HepG2 (cell line): ENCODE data around the gene MCM10. TPM values are rescaled to one million over a fixed set of nuclear protein-coding genes. Genes with fewer than 3 reads are reported as not detected.

ENCODE experiments used
- AKAP8 ChIP-seq: sonication (generic); formaldehyde crosslinking; IDR thresholded peaks from 2 replicates; pipeline ENCODE4 v1.5.1; 2020; ENCODE audit warnings: mild to moderate bottlenecking, missing genetic modification reagents
- FIP1L1 ChIP-seq: fragments of 200-400 bp; formaldehyde crosslinking; IDR thresholded peaks from 2 replicates; pipeline ENCODE4 v1.6.1; 2018; ENCODE audit warnings: low read depth, mild to moderate bottlenecking, low read length, moderate library complexity, borderline replicate concordance; ENCODE audit not compliant: insufficient read depth
- ZNF652 ChIP-seq: IDR thresholded peaks from 2 replicates; pipeline ENCODE4 v1.6.1; 2016; ENCODE audit warnings: low read depth, borderline replicate concordance
- polyA plus RNA-seq, 8 experiments: library from polyadenylated mRNA; depleted of rRNA in 3 of 8; stranded (reverse) in 7 of 8; unstranded in 1 of 8; fragments of >200 nt; fragmentation: Illumina TruSeq in 4 of 8; extraction: Trizol in 4 of 8; gene quantifications; 2 replicates each; pipeline versions ENCODE4 v1.2.1 to v1.2.3, GENCODE V29; 2011 to 2016; ENCODE audit warnings: low read depth in 4 of 8, missing spikeins in 1 of 8, mixed read lengths in 1 of 8; ENCODE audit not compliant: insufficient read depth in 1 of 8
- total RNA-seq, 5 experiments: library from RNA; depleted of rRNA; stranded (reverse); fragments of >200 nt; fragmentation: Illumina TruSeq; extraction: Trizol; gene quantifications; 2 replicates each; pipeline ENCODE4 v1.2.3, GENCODE V29; 2016; ENCODE audit warnings: low read depth in 1 of 5
- TF ChIP-seq, protein P1 (sequence below): sonication (generic); formaldehyde crosslinking; IDR thresholded peaks from 2 replicates; pipeline ENCODE4 v1.4.0; 2020; ENCODE audit warnings: mild to moderate bottlenecking, missing genetic modification reagents
- TF ChIP-seq, protein P2 (sequence below): sonication (generic); formaldehyde crosslinking; IDR thresholded peaks from 2 replicates; pipeline ENCODE4 v1.8.1; 2023; ENCODE audit warnings: mild to moderate bottlenecking, missing genetic modification reagents
- TF ChIP-seq, protein P3 (sequence below): sonication (generic); formaldehyde crosslinking; IDR thresholded peaks from 2 replicates; pipeline ENCODE4 v1.5.0; 2020; ENCODE audit warnings: mild to moderate bottlenecking, low read depth, missing genetic modification reagents, borderline replicate concordance

Gene MCM10
- total and polyA plus RNA-seq, 2 of the 13 experiments (the other 11 are each of a cell fraction or from before 2014, with no cell fraction given), result 2.8 to 31.3 TPM

DNA sequence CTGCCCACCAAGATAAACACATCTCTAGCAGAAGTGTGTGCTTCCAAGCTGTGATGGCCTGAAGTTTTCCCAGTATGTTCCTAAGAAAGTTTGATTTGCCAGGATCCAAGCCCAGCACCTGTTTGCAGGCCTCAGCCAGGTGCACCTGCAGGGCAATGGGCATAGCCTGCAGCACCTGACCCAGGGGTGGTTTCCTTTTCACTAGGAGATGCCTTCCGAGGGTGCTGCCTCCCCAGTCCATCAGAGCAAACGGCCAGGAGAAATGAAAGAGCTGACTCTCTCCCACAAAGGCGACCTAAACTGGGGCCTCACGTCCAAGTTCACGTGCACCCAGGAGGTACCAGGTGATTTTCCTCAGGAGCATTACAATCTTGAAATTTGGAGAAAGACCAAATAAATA lies 65.7 kb downstream of the MCM10 start (continued):
- TF ChIP-seq, protein P1, sequence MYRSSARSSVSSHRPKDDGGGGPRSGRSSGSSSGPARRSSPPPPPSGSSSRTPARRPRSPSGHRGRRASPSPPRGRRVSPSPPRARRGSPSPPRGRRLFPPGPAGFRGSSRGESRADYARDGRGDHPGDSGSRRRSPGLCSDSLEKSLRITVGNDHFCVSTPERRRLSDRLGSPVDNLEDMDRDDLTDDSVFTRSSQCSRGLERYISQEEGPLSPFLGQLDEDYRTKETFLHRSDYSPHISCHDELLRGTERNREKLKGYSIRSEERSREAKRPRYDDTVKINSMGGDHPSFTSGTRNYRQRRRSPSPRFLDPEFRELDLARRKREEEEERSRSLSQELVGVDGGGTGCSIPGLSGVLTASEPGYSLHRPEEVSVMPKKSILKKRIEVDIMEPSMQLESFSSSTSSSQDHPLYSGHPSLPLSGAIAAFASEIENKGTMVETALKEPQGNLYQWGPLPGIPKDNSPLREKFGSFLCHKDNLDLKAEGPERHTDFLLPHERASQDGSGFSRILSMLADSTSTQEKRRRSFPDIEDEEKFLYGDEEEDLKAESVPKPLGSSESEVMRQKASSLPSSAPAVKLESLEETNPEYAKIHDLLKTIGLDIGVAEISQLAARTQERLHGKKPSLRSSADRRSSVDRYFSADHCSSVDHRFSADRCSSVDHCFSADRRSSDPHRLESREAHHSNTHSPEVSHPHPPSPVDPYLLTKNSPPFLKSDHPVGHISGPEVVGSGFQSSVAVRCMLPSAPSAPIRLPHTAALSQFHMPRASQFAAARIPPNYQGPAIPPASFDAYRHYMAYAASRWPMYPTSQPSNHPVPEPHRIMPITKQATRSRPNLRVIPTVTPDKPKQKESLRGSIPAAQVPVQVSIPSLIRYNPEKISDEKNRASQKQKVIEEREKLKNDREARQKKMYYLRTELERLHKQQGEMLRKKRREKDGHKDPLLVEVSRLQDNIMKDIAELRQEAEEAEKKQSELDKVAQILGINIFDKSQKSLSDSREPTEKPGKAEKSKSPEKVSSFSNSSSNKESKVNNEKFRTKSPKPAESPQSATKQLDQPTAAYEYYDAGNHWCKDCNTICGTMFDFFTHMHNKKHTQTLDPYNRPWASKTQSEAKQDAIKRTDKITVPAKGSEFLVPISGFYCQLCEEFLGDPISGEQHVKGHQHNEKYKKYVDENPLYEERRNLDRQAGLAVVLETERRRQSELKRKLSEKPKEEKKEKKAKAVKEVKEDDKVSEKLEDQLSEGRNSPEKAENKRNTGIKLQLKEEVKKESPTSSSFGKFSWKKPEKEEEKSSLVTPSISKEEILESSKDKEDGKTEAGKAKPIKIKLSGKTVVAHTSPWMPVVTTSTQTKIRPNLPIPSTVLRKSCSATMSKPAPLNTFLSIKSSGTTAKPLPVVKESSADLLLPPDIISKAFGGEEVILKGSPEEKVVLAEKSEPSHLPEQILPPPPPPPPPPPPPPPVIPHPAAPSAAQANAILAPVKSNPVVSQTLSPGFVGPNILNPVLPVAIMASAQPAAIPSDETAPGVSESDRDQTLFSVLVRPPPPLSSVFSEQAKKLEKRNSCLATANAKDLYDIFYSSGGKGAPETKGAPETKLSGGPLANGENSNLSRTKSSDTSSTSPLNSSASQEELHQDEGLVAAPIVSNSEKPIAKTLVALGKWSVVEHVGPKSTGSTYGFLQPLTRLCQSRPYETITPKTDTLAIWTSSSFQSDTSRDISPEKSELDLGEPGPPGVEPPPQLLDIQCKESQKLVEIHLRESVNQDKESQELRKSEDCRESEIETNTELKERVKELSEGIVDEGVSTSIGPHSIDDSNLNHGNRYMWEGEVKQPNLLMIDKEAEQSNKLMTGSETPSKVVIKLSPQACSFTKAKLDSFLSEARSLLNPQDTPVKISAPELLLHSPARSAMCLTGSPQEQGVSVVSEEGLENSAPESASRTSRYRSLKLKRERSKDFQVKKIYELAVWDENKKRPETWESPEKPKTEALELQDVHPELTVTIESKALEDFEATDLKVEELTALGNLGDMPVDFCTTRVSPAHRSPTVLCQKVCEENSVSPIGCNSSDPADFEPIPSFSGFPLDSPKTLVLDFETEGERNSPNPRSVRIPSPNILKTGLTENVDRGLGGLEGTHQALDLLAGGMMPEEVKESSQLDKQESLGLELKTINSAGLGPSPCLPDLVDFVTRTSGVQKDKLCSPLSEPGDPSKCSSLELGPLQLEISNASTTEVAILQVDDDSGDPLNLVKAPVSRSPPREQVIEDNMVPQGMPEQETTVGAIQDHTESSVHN (CRISPR knock-in tag), result no peak
- TF ChIP-seq, protein P2, sequence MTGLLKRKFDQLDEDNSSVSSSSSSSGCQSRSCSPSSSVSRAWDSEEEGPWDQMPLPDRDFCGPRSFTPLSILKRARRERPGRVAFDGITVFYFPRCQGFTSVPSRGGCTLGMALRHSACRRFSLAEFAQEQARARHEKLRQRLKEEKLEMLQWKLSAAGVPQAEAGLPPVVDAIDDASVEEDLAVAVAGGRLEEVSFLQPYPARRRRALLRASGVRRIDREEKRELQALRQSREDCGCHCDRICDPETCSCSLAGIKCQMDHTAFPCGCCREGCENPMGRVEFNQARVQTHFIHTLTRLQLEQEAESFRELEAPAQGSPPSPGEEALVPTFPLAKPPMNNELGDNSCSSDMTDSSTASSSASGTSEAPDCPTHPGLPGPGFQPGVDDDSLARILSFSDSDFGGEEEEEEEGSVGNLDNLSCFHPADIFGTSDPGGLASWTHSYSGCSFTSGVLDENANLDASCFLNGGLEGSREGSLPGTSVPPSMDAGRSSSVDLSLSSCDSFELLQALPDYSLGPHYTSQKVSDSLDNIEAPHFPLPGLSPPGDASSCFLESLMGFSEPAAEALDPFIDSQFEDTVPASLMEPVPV, result no peak
- no peak for TF ChIP-seq AKAP8 (CRISPR knock-in tag)
- TF ChIP-seq, protein P3, sequence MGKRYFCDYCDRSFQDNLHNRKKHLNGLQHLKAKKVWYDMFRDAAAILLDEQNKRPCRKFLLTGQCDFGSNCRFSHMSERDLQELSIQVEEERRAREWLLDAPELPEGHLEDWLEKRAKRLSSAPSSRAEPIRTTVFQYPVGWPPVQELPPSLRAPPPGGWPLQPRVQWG (CRISPR knock-in tag), result no peak
- no peak for TF ChIP-seq FIP1L1
- TF ChIP-seq ZNF652, result no peak
